GM21786 (cell line): Measurements from ENCODE around the gene LEO1.

Experiments used
- ATAC-seq: cut with Tn5 transposase; IDR thresholded peaks from one replicate; pipeline ENCODE4 v1.9.1; 2021; ENCODE audit not compliant: unreplicated experiment

LEO1 gene

DNA sequence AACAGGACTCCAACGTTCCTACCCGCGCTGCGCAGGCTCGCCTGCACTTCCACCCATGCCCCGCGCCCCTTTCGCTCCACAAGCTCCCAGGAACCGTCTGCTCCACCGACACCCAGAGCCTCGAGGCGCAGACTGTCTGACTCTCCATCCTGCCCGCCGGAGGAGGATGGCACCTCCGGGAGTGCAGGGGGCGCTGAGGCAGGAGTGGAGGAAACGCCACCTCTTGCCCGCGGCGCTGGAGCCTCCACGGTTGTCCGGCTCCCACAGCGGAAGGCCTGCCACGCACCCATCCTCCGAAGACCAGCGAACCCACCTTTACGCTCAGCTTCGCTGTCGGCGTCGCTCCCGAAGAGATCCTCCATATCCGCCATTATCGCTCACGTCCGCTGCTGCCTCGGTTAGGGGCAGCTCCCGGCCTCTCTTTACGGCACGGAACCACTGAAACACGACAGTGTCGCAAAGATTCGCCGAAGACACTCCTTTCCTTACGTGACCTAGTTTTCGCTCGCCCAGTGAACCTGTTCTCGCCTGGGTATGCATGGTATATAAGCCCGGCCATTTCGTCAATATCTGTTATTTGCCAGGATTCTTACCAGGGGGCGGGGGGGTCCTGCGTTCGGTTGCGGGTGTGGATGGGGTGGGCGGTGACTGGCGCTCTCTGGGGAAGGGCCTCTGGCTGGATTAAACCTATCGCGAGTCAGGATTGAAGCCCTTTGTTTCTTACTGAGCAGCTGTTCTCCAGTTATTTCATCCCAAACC, at the start of gene LEO1:
Gene LEO1 (minus strand): TSS at position 404 of the 759 bp plus-strand sequence. CDS start 33 bp downstream, at position 371.
- peak; percentile 72 for ATAC-seq

DNA sequence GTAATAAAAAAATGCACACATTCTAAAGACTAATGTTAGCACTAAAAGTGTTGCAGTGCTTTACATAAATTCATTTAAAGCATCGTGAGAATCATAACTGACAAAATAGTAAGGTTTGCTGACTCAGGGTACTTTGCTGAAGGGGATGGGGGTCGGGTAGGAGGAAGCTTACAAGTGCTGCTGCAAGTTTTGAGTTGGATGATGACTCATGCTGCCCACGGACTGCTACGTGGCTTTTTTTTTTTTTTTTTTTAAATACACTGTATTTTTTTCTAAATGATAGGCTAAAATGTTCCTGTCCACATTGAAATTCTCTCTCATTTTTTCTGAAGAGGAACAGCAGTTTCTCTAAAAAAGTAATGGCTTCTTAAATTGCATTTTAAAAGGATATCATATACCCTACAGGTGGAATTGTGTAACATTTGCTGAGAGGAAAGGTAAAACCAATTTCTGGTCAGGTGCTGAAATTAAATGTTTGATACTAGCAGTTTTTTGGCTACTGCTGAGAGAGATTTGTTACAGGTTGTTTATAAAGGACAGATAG, 49.6 kb upstream of the LEO1 start:
- peak; percentile 28 for ATAC-seq

DNA sequence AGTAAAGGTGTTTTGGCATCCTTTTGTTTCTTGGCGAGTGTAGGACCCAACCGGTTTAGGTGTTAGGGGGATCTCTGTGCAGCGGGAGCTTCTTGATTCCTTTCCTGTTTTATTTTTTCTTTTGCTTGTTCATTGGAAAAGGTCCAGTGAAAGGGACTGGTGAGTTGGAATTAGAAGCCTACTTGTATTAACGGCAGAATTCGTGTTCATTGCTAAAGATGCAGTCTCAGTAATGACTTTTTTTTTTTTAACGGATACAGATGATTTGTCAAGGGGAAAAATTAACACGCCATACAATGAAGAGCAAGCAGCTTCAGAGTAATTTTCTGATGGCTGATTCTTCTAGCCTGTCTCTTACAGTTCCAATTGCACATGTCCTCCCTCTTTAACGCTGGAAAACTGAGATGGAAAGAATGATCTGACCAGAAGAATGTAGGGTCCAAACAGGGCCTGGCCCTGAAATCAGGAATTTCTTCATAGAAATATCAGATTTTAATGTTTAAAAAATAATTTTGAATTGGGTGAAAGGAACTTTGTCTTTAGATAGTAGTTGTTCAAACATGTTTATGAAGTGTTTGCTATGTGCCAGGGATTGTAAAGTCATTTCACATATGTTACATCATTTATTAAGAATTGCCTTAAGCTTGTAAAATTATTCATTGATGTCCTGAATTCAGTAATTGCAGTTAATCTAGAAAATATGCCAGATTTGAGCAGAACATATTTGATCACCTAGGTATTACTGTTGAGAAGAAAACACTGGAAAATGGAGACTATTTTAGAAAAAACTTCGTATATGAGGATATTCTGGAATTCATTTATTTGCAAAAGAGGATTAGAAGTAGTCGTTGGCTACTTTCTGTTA, 48.9 kb upstream of the LEO1 start:
- ATAC-seq: no peak

DNA sequence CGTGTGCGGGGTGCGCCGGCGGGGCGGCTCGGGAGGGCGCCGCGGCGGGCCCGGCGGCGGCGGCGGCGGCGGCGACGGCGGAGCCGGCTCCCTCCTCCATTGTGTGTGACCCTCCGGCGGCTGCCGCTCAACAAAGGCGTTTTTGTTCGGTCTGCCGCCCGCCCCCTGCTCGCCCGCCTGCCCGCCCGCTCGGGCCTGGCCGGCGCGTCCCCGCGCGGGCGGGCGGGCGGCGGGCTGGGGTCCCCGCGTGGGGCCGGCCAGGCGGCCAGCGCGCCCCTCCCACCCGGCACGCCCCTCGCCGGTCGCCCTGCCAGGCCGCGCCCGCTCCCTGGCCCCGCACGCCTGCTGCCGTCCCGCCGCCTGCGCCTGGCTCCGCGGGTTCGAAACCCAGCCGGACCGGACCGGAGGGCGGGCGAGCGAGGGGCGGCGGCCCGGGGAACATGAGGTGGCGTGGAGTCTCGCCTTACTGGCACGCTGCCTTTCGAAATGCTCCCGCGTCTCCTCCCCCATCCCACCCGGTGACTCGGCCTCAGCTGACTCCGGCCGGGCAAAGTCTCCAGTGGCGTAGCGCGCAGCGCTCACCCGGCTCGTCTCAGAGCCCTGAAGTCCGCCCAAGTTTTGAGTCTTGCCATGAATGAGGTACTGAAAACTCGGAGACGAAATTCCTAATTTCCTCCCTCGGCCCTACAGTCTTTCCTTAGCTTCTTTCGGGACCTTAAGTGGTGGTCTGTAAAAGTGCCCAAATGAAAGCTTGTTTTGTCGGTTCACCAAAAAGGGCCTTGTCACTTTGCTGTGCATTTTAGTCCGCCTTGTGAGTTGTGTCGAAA, 48.0 kb upstream of the LEO1 start:
- peak; percentile 39 for ATAC-seq

DNA sequence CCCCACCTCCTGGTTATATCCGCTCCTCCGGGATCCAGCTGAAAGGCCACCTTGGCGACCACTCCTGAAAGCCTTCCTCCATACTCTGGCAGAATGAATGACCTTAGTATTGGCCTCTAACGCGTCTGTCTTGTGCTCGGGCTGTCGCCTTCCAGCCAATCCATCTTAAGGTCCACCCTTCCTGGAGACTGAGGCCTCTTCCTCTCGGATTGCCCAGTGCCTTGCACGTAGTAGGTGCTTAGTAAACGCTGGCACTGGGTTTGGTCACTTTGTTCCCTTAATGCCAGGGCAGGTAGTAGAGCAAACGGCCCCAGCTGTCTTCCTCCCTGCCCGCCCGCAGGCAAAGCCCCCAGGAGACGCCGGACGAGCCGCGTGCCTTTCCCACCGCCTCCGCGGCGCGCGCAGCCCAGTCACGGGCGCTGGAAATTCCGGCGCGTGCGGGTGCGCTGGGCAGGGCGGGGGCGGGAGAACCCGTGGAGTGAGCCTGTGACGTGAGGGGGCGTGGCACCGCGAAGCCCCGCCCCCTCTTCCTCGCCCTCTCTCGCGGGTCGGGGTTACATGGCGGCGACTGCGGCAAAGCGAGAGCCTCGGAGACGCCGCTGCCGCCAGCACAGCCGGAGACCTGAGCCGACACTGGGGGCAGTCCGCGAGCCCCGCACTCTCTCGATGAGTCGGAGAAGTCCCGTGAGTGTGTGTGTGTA, 47.3 kb upstream of the LEO1 start, which contains the start of gene MAPK6:
Gene MAPK6 (plus strand): TSS at position 527 of the 701 bp plus-strand sequence. CDS start 27,242 bp downstream, outside the sequence.
- ATAC-seq: peak; percentile 58

DNA sequence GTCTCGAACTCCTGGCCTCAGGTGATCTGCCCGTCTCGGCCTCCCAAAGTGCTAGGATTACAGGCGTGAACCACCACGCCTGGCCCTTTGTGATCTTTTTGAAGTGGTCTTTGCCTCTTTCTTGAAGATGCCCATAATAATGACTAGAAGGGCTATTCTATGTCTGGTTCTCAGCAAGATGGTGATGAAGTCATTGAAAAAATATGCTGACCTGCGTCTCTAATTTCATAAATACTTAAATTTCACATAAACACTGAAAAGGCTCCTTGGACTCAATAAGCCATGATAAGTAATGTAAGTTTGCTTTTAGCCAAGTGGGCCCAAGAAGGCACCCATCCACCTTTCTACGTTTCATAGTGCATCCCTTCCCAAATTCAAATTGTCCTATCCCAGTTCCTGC, 46.7 kb upstream of the LEO1 start:
- ATAC-seq: no peak

DNA sequence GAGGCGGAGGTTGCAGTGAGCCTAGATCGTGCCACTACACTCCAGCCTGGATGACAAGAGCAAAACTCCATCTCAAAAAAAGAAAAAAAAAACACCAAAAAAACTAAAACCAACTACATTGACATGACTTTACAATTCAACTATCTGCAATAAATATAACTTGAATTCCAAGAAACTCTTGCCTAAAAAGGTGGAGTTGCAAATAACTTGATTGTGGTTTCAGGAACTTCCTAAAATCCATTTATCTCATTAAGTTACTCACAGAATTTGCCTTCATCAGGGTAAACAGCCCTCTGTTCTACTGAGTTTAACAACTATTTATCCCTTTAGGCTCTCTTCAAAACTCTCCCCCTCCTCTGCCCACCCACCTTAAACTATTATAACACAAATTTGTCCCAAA, 44.7 kb upstream of the LEO1 start:
- ATAC-seq: no peak

DNA sequence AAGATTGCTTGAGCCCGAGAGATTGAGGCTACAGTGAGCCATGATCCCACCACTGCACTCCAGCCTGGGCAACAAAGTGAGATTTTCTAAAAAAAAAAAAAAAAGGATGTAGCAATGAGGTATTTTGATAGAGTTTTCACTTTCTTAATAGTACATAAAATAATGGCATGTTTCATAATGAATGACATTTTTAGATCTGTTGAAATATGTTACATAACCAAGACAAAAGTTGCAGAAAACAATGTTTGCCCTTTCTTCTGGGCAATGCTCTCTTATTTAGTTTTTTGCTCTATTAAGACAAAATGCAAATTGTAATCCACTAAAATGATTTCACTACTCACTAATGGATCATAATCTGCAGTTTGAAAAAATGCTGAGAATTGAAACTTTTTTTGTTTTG, 43.0 kb upstream of the LEO1 start:
- no peak for ATAC-seq

DNA sequence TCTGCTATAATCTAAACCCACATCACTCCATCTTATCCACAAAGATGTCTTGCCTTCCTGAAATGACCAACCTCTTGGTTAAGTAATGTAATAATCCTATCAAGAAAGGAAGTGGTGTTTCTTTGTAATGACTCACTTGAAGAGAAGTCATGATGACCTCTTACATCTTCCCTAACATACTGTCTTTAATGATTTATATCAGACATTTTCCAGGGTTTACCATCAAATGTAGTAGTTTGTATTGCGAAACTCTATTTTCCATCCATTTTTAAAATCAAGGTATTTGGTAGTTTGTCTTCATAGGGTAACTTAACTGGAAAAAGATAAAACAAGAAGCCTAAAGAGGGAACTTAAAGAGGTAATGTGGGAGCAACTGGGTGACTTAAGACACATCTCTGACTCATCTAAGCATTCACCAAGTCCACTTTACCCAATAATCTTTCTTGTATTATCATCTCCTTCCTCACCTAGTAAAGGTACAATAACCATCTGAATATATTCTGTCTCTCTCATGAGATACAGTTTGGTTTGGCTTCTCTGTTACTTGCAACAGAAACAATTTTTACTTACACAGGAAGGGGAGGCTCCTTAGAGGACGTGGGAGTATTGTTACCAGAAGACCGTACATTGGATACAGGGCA, 41.7 kb upstream of the LEO1 start:
- no peak for ATAC-seq

DNA sequence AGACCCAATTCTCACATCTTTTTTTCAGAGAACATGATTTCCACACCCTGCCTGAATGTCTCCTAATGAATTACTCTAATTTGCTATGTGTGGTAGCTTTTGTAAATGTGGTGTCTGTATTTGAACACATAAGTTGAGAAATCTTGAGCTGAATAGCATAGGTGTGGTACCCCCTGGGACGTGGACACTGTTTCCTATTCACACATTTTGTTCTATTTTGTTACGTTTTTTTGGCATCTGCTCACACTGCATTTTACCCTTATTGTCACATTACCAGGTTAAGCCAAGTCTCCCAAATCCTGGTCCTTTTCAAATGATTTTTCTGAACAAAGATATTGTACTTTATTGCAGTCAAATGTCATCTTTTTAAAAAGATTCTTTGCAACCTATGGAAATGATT, 40.6 kb upstream of the LEO1 start:
- ATAC-seq: no peak

DNA sequence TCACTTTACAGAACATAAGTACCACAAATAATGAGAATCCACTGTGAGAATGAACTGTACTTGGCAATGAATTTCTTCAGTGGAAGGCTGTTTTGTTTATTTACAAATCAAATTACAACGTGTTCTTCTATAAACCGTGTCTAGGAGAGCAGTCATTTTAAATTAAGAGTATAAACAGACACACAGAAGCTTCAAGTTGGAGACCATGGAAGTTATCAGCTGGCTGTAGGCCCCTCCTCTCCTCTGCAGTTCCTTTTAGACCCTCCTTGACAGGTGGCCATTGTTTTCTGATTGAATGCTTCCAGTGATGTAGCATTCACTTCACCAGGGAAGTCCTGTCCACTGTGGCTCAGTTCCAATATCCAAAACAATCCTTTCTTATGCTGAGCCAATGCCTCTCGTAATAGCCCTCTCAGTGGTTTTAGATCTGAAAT, 40.1 kb upstream of the LEO1 start:
- ATAC-seq: no peak

DNA sequence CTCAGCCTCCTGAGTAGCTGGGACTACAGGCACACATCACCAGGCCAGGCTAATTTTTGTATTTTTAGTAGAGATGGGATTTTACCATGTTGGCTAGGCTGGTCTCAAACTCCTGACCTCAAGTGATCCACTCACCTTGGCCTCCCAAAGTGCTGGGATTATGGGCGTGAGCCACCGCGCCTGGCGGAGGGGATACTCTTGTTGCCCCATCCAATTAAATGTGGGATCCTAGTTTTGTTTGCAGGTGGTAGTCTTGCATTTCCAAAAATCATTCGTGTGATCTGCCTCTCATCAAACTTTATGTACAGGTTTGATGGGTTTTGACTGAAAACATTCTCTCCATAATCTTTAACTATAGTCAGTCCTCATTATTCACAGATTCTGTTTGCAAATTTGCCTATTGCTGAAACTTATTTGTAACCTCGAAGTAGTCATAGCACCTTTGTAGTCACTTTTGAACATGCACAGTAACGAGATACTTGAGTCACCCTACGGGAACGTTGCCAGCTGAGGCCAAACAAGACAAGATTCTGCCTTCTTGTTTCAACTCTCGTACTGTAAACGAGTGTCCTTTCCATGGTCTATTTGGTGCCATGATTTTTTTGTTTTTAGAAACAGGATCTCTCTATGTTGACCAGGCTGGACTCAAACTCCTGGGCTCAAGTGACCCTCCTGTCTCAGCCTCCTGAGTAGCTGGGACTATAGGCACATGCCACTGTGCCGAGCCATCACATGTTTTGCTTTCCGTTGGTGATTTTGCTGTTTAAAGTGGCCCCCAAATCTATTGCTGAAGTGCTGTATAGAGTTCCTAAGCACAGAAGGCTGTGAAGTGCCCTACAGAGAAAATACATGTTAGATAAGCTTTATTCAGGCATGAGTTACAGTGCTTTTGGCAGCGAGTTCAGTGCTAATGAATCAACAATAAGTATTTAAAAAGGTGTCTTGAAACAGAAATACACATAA, 39.3 kb upstream of the LEO1 start:
- no peak for ATAC-seq

DNA sequence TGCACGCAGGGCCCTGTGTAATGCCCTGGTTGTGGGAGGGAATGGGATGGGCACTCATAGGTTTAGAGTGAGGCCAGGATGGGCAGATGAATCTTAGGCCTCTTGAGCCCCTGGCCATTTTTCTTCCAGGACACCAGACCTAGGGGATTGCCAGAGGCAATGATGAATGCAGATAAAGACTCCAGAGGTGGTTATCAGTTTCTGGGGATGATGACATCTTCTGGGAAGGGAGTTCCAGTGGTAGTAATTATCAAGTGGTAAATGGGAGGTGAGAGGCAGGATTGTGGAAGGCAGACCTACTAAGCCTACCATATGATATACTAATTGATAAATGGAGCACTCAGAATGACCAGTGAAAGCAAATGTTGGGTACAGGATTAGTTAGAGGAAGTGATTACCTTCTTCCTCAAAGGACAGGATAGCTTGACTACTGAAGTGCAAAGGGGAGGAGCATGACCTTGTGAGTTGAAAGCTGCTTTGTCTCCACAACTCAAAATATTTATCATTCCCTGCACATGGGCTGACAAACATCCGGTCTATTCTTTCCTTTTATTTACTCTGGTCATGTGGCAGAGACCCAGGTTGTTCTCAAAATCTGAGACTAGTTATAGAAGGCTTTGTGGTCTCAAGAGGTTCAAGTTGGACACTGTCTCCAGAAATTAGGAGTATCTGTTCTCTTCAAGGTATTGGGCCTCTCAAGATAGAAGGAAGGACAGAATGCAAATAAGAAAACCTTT, 37.3 kb upstream of the LEO1 start:
- ATAC-seq: no peak

DNA sequence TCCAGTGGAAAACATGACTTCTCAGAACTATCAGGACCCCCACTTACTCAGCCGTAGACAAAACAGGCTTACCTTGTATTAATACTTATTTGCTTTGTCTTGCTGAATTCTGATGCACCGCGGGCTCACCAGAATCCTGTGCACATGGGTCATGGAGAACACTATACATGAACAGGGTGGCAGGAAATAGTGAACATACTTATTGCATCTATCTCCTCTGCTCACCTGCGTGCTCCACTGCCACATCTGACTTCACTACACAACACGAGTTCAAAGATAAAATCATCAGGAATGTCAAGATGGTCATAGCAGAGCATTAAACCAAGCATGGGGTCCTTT, 36.8 kb upstream of the LEO1 start:
- no peak for ATAC-seq

DNA sequence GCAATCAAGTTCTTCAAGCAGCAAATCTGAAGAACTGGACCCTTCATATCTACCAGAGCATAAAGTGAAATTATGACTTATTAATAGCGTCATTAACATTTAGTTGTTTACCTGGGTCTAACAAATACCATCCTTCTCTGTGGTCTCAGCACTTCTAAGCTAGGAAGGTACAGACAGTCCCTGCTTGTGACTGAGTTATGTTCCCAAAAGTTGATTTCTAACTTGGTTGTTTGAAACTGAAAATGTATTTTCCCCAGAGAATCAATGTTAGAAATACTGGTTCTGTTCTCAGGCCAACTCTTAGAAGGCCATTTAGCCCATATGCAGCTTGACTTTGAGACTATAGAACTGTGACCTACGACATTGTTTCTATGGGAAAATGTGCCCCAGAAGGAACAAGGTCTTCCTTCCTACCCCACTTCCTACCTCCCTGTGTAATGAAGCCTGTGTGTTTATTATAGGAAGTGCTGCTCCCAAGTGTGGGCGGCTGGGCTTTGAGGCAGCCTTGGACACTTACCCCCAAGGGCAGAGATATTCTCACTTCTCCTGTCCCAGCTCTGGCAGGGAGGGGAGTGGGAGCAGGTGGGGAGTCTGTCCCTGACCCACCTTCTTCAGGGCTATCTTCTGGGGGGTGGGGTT, 35.2 kb upstream of the LEO1 start:
- ATAC-seq: peak; percentile 30

DNA sequence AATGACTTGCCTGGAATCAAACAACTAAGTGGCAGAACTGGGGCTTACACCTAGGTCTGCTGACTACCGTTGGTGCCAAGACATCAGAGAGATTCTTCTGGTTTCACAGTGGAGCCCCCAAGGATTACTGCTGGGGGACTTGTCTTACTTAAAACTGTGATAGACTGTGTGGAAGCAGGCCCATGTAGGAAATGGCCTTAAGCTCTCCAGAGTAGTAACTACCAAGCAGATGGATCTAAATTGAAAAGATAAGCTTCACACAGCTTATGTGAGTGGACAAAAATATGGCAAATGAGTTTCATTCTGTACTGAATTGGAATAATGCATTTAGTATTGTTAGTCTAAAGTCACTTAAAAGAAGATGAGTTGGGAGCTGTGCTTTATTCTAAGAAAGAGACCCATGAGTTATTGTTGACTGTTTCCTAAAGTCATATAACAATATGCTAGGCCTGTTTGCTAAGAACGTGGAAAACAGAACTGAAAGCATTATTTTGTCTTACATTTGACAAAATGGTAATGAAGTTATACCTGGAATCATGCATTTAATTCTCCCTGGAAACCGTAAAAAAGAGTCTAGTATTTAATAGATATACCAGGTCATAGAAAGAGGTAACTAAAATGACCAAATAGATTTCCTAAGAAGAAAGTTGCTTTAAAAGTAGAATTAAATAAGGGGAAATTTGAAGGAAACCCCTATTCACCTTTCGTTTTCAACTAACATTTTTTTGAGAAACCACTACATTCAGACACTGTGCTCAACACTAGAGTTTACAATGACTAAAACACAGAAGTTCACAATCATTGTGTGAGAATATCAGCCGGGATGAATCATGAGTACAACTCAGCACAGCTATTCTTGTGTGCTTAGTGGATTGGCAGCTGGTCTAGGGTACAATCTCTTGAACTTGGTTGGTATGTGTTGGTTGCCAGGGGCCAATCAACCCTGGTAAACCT, 34.4 kb upstream of the LEO1 start:
- ATAC-seq: peak; percentile 61
